NCI-H2196 treated with DMSO at 0.1 percent for 48 hours (cell line): ENCODE results near the gene NREP.
"Not testable (repeated sequence)": the region's sequence is repeated elsewhere in the genome, so short reads cannot be mapped to it uniquely, and the experiment has no call there.

Experiments
- DNase-seq: peaks from one replicate; lab custom pipeline; 2025; ENCODE audit not compliant: unreplicated experiment; lab: John Stamatoyannopoulos, UW

NREP gene

GRCh38 chr5:111741278-111741677 is 15.7 kb downstream of the NREP start:
- peak; percentile 27 for DNase-seq

- DNase-seq, result no peak
Measured at GRCh38 chr5:111739416-111739815, 17.6 kb downstream of the NREP start.

- no peak for DNase-seq
Measured at GRCh38 chr5:111738118-111738517, 18.9 kb downstream of the NREP start.

GRCh38 chr5:111737716-111738115 is 19.3 kb downstream of the NREP start:
- DNase-seq, result no peak

DNA sequence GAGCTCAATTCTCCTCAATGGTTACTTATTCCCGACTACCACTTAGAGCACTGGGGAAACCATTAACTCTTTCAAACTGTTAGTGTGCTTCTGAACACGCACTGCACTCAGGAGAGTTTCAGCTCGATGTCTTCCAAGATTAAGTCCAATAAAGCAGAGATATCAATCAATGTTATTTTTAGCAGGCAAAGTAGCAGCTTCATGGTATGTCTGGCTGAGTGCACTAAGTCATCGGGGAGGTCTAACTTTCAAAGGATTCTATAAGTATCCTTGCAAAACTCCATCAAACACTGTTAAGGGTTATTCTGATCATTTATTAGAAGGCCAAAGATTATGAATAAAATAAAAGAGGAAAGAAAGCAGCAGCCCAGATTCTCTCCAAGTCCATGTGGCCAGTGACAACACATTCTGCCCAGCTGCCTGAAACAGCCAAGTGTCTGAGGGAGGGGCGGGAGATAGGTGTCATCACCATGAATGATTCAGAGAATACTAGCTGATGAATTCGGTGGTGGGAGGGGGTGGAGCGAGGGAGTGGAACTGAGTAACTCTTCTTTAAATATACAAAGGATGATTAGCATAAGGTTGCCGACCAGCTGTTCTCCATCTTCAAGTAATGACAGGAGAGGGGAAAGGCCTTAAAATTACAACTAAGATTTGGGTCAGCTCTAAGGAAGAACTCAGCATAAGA is 21.3 kb downstream of the NREP start:
- DNase-seq, result no peak

- DNase-seq, result no peak
Measured at GRCh38 chr5:111734597-111734996, 22.4 kb downstream of the NREP start.

GRCh38 chr5:111734013-111734412 is 23.0 kb downstream of the NREP start:
- no peak for DNase-seq

DNA sequence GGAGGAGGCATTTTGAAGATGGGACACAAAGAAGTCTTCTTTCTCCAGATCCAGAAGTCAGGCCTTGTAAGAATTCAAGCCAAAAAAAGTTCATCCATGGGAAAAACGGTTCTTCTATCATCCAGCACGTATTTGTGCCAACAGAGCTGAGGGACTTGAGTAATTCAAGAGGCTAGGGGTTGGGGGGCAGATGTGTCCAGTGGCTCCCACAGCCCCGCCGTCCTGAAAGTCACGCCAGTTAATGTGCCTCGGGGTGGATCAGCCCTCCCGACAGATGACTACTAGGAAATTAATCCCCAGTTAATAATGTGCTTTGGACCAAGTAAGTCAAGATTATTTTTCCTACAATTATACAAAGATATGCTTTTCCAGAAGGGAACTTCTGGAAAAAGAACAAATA is 23.4 kb downstream of the NREP start:
- no peak for DNase-seq

DNA sequence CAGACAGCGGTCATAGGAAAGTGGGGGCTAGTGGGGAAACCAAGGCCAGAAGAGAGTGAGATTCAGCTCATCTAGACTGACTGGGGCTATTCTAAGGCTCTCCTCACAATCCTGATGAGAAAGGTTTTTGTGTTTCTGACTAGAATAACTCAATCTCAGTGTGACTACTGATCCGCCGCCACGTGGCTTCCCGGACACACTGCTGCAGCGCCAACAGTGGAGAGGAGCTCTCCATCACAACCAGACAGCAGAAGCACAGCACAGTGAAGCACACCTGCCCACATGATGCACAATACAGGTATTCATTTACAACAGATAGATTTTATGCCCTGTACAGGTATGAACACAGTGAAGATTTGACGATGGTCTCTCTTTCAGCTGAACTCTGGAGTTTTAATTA is 25.4 kb downstream of the NREP start:
- DNase-seq, result no peak

- peak; percentile 35 for DNase-seq
Measured at GRCh38 chr5:111730659-111731382, 26.2 kb downstream of the NREP start.

GRCh38 chr5:111728941-111729340 is 28.1 kb downstream of the NREP start:
- no peak for DNase-seq

DNA sequence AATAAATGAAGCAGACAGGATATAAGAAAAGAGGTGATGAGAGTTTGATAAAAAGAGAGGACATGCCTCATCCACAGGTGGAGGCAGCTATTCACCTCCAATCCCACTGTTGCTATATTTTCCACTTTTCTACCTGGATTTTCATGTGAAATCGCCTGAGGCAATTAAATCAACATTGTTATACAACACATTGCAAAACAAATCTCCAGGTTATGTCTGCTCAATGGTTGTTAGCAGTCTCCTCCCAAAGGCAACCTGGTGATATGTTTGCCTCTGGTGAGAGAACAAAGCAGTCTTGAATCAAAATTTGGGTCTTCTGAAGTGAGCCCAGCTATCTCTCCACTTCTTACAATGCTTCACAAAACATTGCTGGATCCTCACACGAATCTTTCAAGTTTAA is 30.0 kb downstream of the NREP start:
- DNase-seq, result no peak

- DNase-seq, result no peak
Measured at GRCh38 chr5:111722140-111722539, 34.9 kb downstream of the NREP start.

- no peak for DNase-seq
Measured at GRCh38 chr5:111720333-111720890, 36.6 kb downstream of the NREP start.

GRCh38 chr5:111719773-111720172 is 37.2 kb downstream of the NREP start:
- no peak for DNase-seq

GRCh38 chr5:111716789-111717188 is 40.2 kb downstream of the NREP start:
- not testable (repeated sequence) for DNase-seq

- DNase-seq, result no peak
Measured at GRCh38 chr5:111707630-111708164, 49.3 kb downstream of the NREP start.

GRCh38 chr5:111706345-111706744 is 50.6 kb downstream of the NREP start:
- no peak for DNase-seq

GRCh38 chr5:111704452-111705085 is 52.4 kb downstream of the NREP start:
- no peak for DNase-seq

DNA sequence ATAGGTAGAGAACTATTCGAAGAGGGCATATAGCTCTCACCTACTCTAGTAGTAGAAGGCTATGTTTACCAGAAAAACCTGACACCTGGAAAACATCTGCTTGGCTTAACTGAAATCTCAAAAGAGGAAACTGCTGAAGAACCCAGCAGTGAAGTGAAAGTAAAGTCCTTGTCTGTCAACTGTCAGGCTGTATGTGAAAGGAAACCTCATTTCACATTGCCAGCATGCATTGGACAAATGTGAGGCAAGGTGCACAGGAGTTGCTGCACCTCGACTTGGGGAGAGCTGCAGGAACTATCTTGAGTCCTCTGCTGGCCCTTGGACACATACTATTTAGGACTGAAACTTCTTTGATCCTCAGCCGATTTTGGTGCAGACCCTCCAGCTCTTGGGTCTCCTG is 53.3 kb downstream of the NREP start:
- no peak for DNase-seq

- DNase-seq, result no peak
Measured at GRCh38 chr5:111699976-111700375, 57.0 kb downstream of the NREP start.

DNA sequence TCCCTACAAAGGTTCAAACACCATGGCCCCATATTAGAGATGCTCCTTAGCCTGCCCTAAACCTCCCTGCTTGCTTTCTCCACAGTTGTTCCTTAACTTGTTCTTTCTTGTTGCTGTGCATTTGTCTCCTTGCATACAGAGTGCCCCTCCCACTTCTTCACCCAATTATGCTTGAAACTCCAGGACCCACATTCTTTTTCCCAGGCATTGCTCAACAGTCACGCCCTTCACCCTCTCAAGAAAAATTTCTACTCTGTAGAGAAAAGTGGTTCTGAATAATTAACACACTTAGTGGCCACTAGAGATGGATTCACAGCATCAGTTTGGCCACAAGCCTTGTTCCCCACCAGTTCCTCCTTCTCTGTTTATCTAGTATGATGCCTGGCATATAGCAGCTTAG is 57.7 kb downstream of the NREP start:
- no peak for DNase-seq
